ENCODE measurements around the gene DNAJB7. TPM values are rescaled to one million over a fixed set of nuclear protein-coding genes. Genes with fewer than 3 reads are reported as not detected.

The DNAJB7 gene
- polyA plus RNA-seq, 3 donors: not detected

DNA sequence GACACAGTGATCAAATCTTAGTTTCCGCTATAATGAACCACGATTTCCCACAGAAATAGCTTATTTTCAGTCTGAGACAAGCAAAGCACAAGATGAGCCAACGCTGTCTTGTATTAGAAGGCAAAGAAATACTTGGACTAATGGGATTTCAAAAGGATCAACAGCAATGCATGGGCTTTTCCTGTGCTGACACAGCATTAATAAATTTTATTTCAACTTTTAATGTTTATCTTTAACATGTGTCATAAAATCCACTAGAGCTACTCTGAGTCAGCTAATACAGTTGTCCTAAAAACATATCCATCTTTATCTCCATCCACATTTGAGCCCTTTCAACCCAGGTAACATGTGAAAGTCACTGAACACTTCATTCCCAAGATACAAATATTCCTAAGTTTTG is 27.3 kb downstream of the DNAJB7 start:
- Histone ChIP-seq H3K27ac (ENCODE audit: low read depth in 1 of 2, low read length in 2 of 2) (no peak overlapping the region), H3K9me3 (replicated peaks in 1 of 2; ENCODE audit: control insufficient read depth in 1 of 2, insufficient read depth in 1 of 2, low read length in 2 of 2) (no peaks in the 10 kb centered on the region), H3K27me3 (ENCODE audit: control insufficient read depth in 2 of 2, insufficient read depth in 2 of 2, low read length in 2 of 2) (no peaks in the 10 kb centered on the region), H3K79me2 (ENCODE audit: insufficient read depth, low read length) (peaks cover 7% of the 10 kb centered on the region), H2AFZ (ENCODE audit: insufficient read depth, low read depth, low read length, poor library complexity, severe bottlenecking) (no peak overlapping the region), H3K4me2 (replicated peaks; ENCODE audit: extremely low read depth, low read length, poor library complexity, severe bottlenecking) (no peak overlapping the region), H3K4me3 (replicated peaks in 1 of 3; ENCODE audit: low read depth in 2 of 3, low read length in 3 of 3) (no peak overlapping the region), H4K20me1 (ENCODE audit: insufficient read depth, low read length) (no peaks in the 10 kb centered on the region), H3K4me1 (ENCODE audit: control insufficient read depth in 1 of 2, insufficient read depth in 2 of 2, low read length in 2 of 2) (no peaks in the 10 kb centered on the region), H3K36me3 (replicated peaks in 1 of 2; ENCODE audit: control insufficient read depth in 1 of 2, insufficient read depth in 2 of 2, low read length in 2 of 2) (peaks cover 89 to 97% of the 10 kb centered on the region in 2 donors), H3K9ac (ENCODE audit: insufficient read depth, low read length, poor library complexity, severe bottlenecking) (no peak overlapping the region)
- DNase-seq: no peak
- intact Hi-C loops (cut with micrococcal nuclease): no loop called here
- Mint-ChIP-seq H3K9me3 (no peaks in the 10 kb centered on the region), H3K27me3 (ENCODE audit: low read depth in 3 of 3) (no peaks in the 10 kb centered on the region), H3K36me3 (peaks cover 68 to 89% of the 10 kb centered on the region in 2 donors), H3K4me1 (no peaks in the 10 kb centered on the region), H3K4me3 (no peak overlapping the region), H3K27ac (no peak overlapping the region)
- WGBS (ENCODE audit: insufficient coverage): 100% methylated on average over 2 of the region's 3 CpGs
- TF ChIP-seq, protein P1, sequence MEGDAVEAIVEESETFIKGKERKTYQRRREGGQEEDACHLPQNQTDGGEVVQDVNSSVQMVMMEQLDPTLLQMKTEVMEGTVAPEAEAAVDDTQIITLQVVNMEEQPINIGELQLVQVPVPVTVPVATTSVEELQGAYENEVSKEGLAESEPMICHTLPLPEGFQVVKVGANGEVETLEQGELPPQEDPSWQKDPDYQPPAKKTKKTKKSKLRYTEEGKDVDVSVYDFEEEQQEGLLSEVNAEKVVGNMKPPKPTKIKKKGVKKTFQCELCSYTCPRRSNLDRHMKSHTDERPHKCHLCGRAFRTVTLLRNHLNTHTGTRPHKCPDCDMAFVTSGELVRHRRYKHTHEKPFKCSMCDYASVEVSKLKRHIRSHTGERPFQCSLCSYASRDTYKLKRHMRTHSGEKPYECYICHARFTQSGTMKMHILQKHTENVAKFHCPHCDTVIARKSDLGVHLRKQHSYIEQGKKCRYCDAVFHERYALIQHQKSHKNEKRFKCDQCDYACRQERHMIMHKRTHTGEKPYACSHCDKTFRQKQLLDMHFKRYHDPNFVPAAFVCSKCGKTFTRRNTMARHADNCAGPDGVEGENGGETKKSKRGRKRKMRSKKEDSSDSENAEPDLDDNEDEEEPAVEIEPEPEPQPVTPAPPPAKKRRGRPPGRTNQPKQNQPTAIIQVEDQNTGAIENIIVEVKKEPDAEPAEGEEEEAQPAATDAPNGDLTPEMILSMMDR (IDR thresholded peaks at IDR 0.05): no peak

DNA sequence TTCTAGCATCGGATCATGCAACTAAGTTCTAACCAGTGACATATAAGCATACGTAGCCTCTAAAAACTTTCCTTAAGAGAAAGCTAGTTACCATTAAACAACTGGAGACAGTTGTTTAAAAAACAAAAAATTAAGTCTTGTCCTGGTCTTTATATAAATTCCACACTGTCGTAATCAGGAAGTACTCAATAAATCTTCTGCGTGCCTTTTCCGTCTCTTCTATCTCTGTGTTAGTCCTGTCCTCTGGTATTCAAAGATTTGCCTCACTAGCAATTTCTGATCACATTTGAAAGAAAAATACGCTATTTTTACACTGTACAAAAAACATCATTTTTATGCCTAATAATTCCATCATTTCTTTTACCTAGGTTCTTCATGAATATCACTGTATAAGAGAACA is 32.8 kb downstream of the DNAJB7 start:
- 53% methylated on average over 3 of the region's 6 CpGs for WGBS (ENCODE audit: insufficient coverage)
- TF ChIP-seq, protein P1 (IDR thresholded peaks at IDR 0.05): no peak
- H3K4me3 Mint-ChIP-seq: no peak overlapping the region
- H3K27me3 Mint-ChIP-seq (ENCODE audit: low read depth in 3 of 3): no peaks in the 10 kb centered on the region
- no peak overlapping the region for H3K9ac ChIP-seq (ENCODE audit: insufficient read depth, low read length, poor library complexity, severe bottlenecking)
- H3K4me1 ChIP-seq (ENCODE audit: control insufficient read depth in 1 of 2, insufficient read depth in 2 of 2, low read length in 2 of 2): no peaks in the 10 kb centered on the region
- H3K9me3 ChIP-seq (replicated peaks in 1 of 2; ENCODE audit: control insufficient read depth in 1 of 2, insufficient read depth in 1 of 2, low read length in 2 of 2): no peaks in the 10 kb centered on the region
- no peak overlapping the region for H3K27ac Mint-ChIP-seq
- intact Hi-C loops (cut with micrococcal nuclease): no loop called here
- H3K4me2 ChIP-seq (replicated peaks; ENCODE audit: extremely low read depth, low read length, poor library complexity, severe bottlenecking): no peak overlapping the region
- no peaks in the 10 kb centered on the region for H3K79me2 ChIP-seq (ENCODE audit: insufficient read depth, low read length)
- DNase-seq: no peak
- no peaks in the 10 kb centered on the region for H4K20me1 ChIP-seq (ENCODE audit: insufficient read depth, low read length)
- H3K36me3 Mint-ChIP-seq: peaks cover 63 to 84% of the 10 kb centered on the region in 2 donors
- H3K4me3 ChIP-seq (replicated peaks in 1 of 3; ENCODE audit: low read depth in 2 of 3, low read length in 3 of 3): no peak overlapping the region
- H2AFZ ChIP-seq (ENCODE audit: insufficient read depth, low read depth, low read length, poor library complexity, severe bottlenecking): no peak overlapping the region
- no peaks in the 10 kb centered on the region for H3K27me3 ChIP-seq (ENCODE audit: control insufficient read depth in 2 of 2, insufficient read depth in 2 of 2, low read length in 2 of 2)
- H3K4me1 Mint-ChIP-seq: no peaks in the 10 kb centered on the region
- H3K27ac ChIP-seq (ENCODE audit: low read depth in 1 of 2, low read length in 2 of 2): no peak overlapping the region
- H3K36me3 ChIP-seq (replicated peaks in 1 of 2; ENCODE audit: control insufficient read depth in 1 of 2, insufficient read depth in 2 of 2, low read length in 2 of 2): peaks cover 74 to 97% of the 10 kb centered on the region in 2 donors
- H3K9me3 Mint-ChIP-seq: no peaks in the 10 kb centered on the region

All from CD14-positive monocyte (primary cell).